Panc1 (cell line): Measurements from ENCODE around the gene PRR35.

Experiments
- TF ChIP-seq, protein P1 (sequence below): fragments of 450-650 bp; IDR thresholded peaks from 2 replicates; pipeline ENCODE4 v1.5.1; 2017; ENCODE audit warnings: mild to moderate bottlenecking
- TF ChIP-seq, protein P2 (sequence below), 2 experiments: IDR thresholded peaks; 2 replicates each; pipeline ENCODE4 v1.6.1; 2011 to 2012; ENCODE audit warnings: low read depth in 2 of 2, control low read depth in 1 of 2, low read length in 1 of 2, mild to moderate bottlenecking in 1 of 2, moderate library complexity in 1 of 2; ENCODE audit not compliant: insufficient read depth in 1 of 2

DNA sequence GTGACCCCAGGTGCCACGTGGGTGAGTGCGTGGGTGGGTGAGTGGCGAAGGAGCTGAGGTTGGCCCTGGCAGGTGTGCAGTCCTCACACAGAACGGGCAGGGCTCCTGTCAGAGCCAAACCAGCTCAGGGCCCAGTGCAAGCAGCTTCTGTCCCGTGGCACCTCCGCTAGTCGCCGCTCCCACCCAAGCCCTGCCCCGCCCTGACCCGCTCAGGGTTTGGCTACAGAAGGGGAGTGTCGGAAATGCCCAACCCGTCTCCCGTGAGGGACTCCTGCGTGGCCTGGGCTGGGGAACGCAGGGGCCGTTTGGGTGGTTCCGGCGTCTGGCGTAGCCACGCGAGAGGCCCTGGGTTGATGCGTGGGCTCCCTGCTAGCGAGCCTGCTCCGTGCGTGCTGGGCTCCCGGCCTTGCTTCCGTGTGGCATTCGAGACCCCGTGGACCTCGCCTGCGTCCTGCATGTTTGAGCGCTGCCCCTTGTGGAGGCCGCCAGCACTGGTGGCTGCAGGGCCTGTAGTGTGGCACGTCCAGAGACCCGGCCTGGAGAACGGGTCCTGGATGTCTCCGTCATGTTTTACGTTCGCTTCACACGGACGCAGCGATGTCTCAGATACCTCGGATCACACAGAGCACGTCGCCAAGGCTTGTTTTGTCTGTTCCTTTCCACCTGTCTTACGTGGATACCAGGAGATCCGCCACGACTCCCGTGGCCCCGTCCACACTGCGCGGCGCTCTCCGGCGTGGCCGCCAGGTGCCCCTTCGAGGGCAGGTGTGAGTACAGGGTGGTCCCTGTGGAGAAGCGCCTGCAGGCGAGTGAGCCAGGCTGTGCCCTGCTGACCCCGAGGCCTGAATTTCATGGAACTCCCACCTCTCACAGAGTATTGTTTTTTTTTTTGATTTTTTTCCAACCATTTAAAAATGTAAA is 22.5 kb upstream of the PRR35 start:
- TF ChIP-seq, protein P1, sequence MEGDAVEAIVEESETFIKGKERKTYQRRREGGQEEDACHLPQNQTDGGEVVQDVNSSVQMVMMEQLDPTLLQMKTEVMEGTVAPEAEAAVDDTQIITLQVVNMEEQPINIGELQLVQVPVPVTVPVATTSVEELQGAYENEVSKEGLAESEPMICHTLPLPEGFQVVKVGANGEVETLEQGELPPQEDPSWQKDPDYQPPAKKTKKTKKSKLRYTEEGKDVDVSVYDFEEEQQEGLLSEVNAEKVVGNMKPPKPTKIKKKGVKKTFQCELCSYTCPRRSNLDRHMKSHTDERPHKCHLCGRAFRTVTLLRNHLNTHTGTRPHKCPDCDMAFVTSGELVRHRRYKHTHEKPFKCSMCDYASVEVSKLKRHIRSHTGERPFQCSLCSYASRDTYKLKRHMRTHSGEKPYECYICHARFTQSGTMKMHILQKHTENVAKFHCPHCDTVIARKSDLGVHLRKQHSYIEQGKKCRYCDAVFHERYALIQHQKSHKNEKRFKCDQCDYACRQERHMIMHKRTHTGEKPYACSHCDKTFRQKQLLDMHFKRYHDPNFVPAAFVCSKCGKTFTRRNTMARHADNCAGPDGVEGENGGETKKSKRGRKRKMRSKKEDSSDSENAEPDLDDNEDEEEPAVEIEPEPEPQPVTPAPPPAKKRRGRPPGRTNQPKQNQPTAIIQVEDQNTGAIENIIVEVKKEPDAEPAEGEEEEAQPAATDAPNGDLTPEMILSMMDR = peak; percentile 72; the same call in 1 of the 2 replicates
- TF ChIP-seq, protein P2, sequence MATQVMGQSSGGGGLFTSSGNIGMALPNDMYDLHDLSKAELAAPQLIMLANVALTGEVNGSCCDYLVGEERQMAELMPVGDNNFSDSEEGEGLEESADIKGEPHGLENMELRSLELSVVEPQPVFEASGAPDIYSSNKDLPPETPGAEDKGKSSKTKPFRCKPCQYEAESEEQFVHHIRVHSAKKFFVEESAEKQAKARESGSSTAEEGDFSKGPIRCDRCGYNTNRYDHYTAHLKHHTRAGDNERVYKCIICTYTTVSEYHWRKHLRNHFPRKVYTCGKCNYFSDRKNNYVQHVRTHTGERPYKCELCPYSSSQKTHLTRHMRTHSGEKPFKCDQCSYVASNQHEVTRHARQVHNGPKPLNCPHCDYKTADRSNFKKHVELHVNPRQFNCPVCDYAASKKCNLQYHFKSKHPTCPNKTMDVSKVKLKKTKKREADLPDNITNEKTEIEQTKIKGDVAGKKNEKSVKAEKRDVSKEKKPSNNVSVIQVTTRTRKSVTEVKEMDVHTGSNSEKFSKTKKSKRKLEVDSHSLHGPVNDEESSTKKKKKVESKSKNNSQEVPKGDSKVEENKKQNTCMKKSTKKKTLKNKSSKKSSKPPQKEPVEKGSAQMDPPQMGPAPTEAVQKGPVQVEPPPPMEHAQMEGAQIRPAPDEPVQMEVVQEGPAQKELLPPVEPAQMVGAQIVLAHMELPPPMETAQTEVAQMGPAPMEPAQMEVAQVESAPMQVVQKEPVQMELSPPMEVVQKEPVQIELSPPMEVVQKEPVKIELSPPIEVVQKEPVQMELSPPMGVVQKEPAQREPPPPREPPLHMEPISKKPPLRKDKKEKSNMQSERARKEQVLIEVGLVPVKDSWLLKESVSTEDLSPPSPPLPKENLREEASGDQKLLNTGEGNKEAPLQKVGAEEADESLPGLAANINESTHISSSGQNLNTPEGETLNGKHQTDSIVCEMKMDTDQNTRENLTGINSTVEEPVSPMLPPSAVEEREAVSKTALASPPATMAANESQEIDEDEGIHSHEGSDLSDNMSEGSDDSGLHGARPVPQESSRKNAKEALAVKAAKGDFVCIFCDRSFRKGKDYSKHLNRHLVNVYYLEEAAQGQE (IDR thresholded peaks at IDR 0.05; ENCODE audit: insufficient read depth in 1 of 2, low read depth in 2 of 2, low read length in 1 of 2) = no peak
